ENCODE results near the gene SNTA1. TPM values are rescaled to one million over a fixed set of nuclear protein-coding genes. Genes with fewer than 3 reads are reported as not detected.

The SNTA1 gene
- total and polyA plus RNA-seq, 2 of the 8 experiments (the other 6 are each of a cell fraction or from before 2014, with no cell fraction given), result 4.5 to 8.0 TPM

- Histone ChIP-seq H3K23me2 (ENCODE audit: low read depth, low read length) (no peaks in the 10 kb centered on the region), H3K9me3 (ENCODE audit: insufficient read depth in 2 of 2, low read depth in 1 of 2, low read length in 1 of 2) (no peaks in the 10 kb centered on the region), H3K79me1 (ENCODE audit: low read depth, low read length) (no peaks in the 10 kb centered on the region), H2BK15ac (ENCODE audit: low read length) (no peak overlapping the region), H3K23ac (ENCODE audit: insufficient read length) (no peak overlapping the region), H3K4me3 (ENCODE audit: extremely low read depth in 1 of 4, insufficient read depth in 2 of 4, low read depth in 3 of 4, low read length in 4 of 4) (no peak overlapping the region), H2AFZ (ENCODE audit: low read length) (no peak overlapping the region), H4K20me1 (replicated peaks in 1 of 2; ENCODE audit: control insufficient read depth in 1 of 2, insufficient read depth in 2 of 2, low read length in 2 of 2) (no peaks in the 10 kb centered on the region), H3K14ac (ENCODE audit: insufficient read length) (no peak overlapping the region), H3K27ac (ENCODE audit: low read depth, low read length) (no peak overlapping the region), H2AK5ac (ENCODE audit: low read depth, low read length) (no peak overlapping the region), H3K18ac (ENCODE audit: extremely low read depth, low read length) (no peak overlapping the region), H2BK20ac (ENCODE audit: low read length) (no peak overlapping the region), H3K4me2 (ENCODE audit: insufficient read depth in 1 of 2, low read depth in 2 of 2, low read length in 2 of 2) (no peak overlapping the region), H3K4me1 (replicated peaks in 1 of 4; ENCODE audit: control insufficient read depth in 3 of 4, insufficient read depth in 4 of 4, low read length in 3 of 4) (no peaks in the 10 kb centered on the region), H3K27me3 (replicated peaks in 1 of 4; ENCODE audit: control insufficient read depth in 3 of 4, extremely low read depth in 1 of 4, insufficient read depth in 3 of 4, low read length in 3 of 4) (no peaks in the 10 kb centered on the region), H3K9ac (replicated peaks in 1 of 4; ENCODE audit: extremely low read depth in 1 of 4, low read depth in 3 of 4, low read length in 3 of 4) (no peak overlapping the region), H3K56ac (replicated peaks; ENCODE audit: insufficient read length, low read depth, low read length) (no peak overlapping the region), H2BK12ac (ENCODE audit: low read depth, low read length) (no peak overlapping the region), H4K5ac (ENCODE audit: insufficient read length, low read depth, low read length) (no peak overlapping the region), H2BK5ac (ENCODE audit: low read depth, low read length) (no peak overlapping the region), H3K36me3 (ENCODE audit: control insufficient read depth in 2 of 4, insufficient read depth in 4 of 4, low read length in 3 of 4) (peaks cover 10 to 47% (median 38%) of the 10 kb centered on the region in 4 experiments), H2BK120ac (replicated peaks; ENCODE audit: low read depth, low read length) (no peak overlapping the region), H4K8ac (ENCODE audit: extremely low read depth, insufficient read depth, low read length) (no peak overlapping the region), H3K4ac (replicated peaks; ENCODE audit: insufficient read length, low read depth, low read length) (no peak overlapping the region), H3K79me2 (ENCODE audit: control insufficient read depth in 1 of 2, insufficient read depth in 2 of 2, low read length in 2 of 2) (no peaks in the 10 kb centered on the region), H4K91ac (replicated peaks; ENCODE audit: insufficient read length, low read length) (no peak overlapping the region)
- FAIRE-seq, result no peak
- no peak for DNase-seq (ENCODE audit: low read depth in 1 of 2, low spot score in 2 of 2)
- ChIA-PET POLR2A (ENCODE audit: partially characterized antibody) (interaction anchor here (1.6 kb wide), 1 partner anchor 14 kb away, joined by 3 read pairs; no protein-coding TSS in a partner anchor), CTCF (ENCODE audit: partially characterized antibody) (interaction anchor here (0.7 kb wide), 1 partner anchor 529 kb away, joined by 4 read pairs; no protein-coding TSS in a partner anchor)
- WGBS, 2 experiments (ENCODE audit: extremely low coverage in 1 of 2, insufficient coverage in 1 of 2, insufficient read length in 1 of 2, insufficient replicate concordance in 2 of 2, low coverage in 1 of 2, low lambda C conversion rate in 2 of 2, missing lambda C conversion rate in 1 of 2), result 88% methylated on average over 1 of the region's 1 CpG; no CpG with 5 or more reads in 1 of the 2 experiments
- TF ChIP-seq RFX5 (IDR thresholded peaks at IDR 0.05; ENCODE audit: borderline replicate concordance, low read depth, low read length) (no peak), HDAC6 (IDR thresholded peaks at IDR 0.05; ENCODE audit: low read depth, low read length) (no peak), EZH2 (IDR thresholded peaks at IDR 0.05; ENCODE audit: low read depth, low read length, severe bottlenecking) (no peak), ATF2 (IDR thresholded peaks at IDR 0.05; ENCODE audit: low read length) (no peak), SIN3A (conservative IDR thresholded peaks at IDR 0.05 in 1 of 2, IDR thresholded peaks at IDR 0.05 in 1 of 2; ENCODE audit: low read depth in 1 of 2, low read length in 2 of 2) (no peak), CREB1 (IDR thresholded peaks at IDR 0.05) (no peak), ZNF274 (IDR thresholded peaks at IDR 0.05; ENCODE audit: borderline replicate concordance, extremely low read depth, low read length) (no peak), KDM4A (IDR thresholded peaks at IDR 0.05; ENCODE audit: low read depth, low read length, severe bottlenecking) (no peak), GABPA (IDR thresholded peaks at IDR 0.05; ENCODE audit: borderline replicate concordance, insufficient read depth, low read length) (no peak), POLR2A (IDR thresholded peaks at IDR 0.05; ENCODE audit: control extremely low read depth in 1 of 2, low read depth in 2 of 2, low read length in 2 of 2) (no peak), ASH2L (IDR thresholded peaks at IDR 0.05; ENCODE audit: low read length) (no peak), KDM1A (IDR thresholded peaks at IDR 0.05; ENCODE audit: borderline replicate concordance, low read length) (no peak), SP2 (IDR thresholded peaks at IDR 0.05; ENCODE audit: low read length) (no peak)
Observed at GRCh38 chr20:33386673-33387072, 56.9 kb downstream of the SNTA1 start.

Measured in H1 (cell line).